ENCODE measurements around the gene KLHDC9.

The KLHDC9 gene

GRCh38 chr1:161076410-161076809 is 21.8 kb upstream of the KLHDC9 start:
- no peak for TF ChIP-seq FOXP2 (optimal IDR thresholded peaks at IDR 0.05; ENCODE audit: borderline replicate concordance, extremely low read depth, extremely low read length, insufficient read depth)
- TF ChIP-seq REST (IDR thresholded peaks at IDR 0.05; ENCODE audit: insufficient read depth in 1 of 2, low read depth in 2 of 2, low read length in 2 of 2): no peak
- TF ChIP-seq SIN3A (IDR thresholded peaks at IDR 0.05; ENCODE audit: borderline replicate concordance, insufficient read depth, low read length): no peak
- no peak for TF ChIP-seq POLR2AphosphoS5 (IDR thresholded peaks at IDR 0.05; ENCODE audit: low read depth, low read length)
- TF ChIP-seq TAF1 (IDR thresholded peaks at IDR 0.05; ENCODE audit: borderline replicate concordance, insufficient read depth, low read length): no peak

- TF ChIP-seq SIN3A (IDR thresholded peaks at IDR 0.05; ENCODE audit: borderline replicate concordance, insufficient read depth, low read length) (no peak), TAF1 (IDR thresholded peaks at IDR 0.05; ENCODE audit: borderline replicate concordance, insufficient read depth, low read length) (no peak), REST (IDR thresholded peaks at IDR 0.05; ENCODE audit: insufficient read depth in 1 of 2, low read depth in 2 of 2, low read length in 2 of 2) (no peak), FOXP2 (optimal IDR thresholded peaks at IDR 0.05; ENCODE audit: borderline replicate concordance, extremely low read depth, extremely low read length, insufficient read depth) (no peak), POLR2AphosphoS5 (IDR thresholded peaks at IDR 0.05; ENCODE audit: low read depth, low read length) (no peak)
Observed at GRCh38 chr1:161077426-161077825, 20.7 kb upstream of the KLHDC9 start.

DNA sequence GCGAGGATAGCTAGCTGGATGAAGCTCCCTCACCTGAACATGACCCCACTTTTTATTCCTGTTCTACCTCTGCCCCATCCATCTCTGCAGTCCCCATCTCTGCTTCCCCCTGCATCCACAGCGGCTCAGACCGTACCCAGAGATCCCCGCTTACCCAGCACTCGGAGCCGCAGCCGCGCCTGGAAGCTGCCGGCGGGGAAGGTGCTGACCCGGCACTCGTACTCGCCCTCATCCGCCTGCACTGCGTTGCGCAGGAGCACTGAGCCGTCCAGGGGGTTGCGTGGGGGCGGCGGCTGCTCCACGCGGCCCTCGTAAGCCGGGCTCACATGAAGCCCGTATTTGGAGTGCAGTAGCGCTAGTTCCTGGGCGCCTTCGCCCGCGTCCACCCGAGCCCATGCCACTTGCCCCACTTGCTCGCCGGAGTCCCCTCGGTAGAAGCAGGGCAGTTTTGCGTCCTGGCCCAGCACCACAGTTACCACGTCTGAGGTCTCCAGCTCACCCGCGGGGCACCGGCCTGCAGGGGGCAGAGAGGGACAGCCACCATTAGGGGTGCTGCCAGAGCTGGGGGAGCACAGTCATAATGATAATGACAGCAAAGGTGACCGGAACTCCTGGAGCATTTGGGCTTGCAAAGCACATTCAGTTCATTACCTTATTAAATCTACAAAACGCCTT is 18.6 kb upstream of the KLHDC9 start:
- TF ChIP-seq POLR2AphosphoS5 (IDR thresholded peaks at IDR 0.05; ENCODE audit: low read depth, low read length): no peak
- no peak for TF ChIP-seq REST (IDR thresholded peaks at IDR 0.05; ENCODE audit: insufficient read depth in 1 of 2, low read depth in 2 of 2, low read length in 2 of 2)
- no peak for TF ChIP-seq SIN3A (IDR thresholded peaks at IDR 0.05; ENCODE audit: borderline replicate concordance, insufficient read depth, low read length)

DNA sequence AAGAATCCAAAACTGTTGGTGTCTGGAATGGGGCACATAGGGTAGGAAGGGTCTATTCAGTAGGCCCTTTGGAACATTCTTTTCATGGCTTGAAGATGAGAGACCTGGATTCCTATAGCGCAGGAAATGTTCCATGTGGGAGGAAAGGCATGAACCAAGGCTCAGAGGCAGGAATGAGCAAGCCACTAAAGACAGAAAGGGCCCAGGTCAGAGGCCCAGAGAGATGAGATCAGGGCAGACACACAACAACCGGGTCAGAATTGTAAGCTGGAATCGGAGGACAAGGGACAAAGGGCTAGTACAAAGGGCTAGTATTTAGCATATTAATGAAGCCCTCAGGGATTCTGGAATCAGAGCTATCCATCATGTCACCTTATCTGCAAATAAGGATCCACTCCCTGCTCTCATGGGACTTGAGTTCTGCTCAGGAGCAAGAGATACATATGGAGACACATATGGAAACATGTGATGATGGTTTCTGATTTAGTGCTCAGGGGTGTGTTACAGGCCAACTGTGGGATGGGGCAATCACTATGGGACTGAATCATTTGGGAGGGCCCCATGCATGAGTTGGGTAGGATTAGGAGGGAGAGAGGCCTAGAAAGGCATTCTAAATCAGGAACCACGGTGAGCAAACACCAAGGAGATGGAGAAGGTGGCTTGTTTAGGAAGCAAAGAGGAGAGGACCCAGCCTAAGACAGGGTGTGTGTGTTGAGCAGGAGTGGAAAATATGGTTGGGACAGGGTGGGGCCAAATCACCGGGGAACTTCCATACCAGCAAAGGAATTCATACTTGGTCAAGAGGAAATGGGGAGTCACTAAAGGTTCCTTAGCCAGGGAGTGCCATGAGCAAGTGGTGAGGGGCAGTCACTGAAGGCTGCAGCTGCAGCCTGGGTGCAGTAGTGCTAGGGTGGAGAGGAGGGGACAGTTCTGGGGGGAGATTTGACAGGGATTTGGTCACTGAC is 17.4 kb upstream of the KLHDC9 start:
- TF ChIP-seq TAF1 (IDR thresholded peaks at IDR 0.05; ENCODE audit: borderline replicate concordance, insufficient read depth, low read length) (no peak), REST (IDR thresholded peaks at IDR 0.05; ENCODE audit: insufficient read depth in 1 of 2, low read depth in 2 of 2, low read length in 2 of 2) (no peak), SIN3A (IDR thresholded peaks at IDR 0.05; ENCODE audit: borderline replicate concordance, insufficient read depth, low read length) (no peak), POLR2AphosphoS5 (IDR thresholded peaks at IDR 0.05; ENCODE audit: low read depth, low read length) (no peak), FOXP2 (optimal IDR thresholded peaks at IDR 0.05; ENCODE audit: borderline replicate concordance, extremely low read depth, extremely low read length, insufficient read depth) (no peak)

Measured in PFSK-1 (cell line).